Activated T-helper 2 cell treated with anti-CD3 and anti-CD28 coated beads, Interferon-gamma antibody, Interleukin-2, Interleukin-4, amounts not matched to agents 10 μg/mL and 5 μg/mL and 100 μg/mL, durations not matched to agents 14 hours and 24 hours and 36 hours (primary cell): ENCODE data around the gene POU6F2. TPM values are rescaled to one million over a fixed set of nuclear protein-coding genes. Genes with fewer than 3 reads are reported as not detected.

Source experiments
- DNase-seq: peaks from one replicate; pipeline ENCODE4 v3.0.0; 2021; ENCODE audit warnings: low spot score
- H3K27ac Mint-ChIP-seq: one replicate; pipeline ENCODE4 v1.8.0; 2021; ENCODE audit warnings: mixed read lengths
- H3K27me3 Mint-ChIP-seq: one replicate; pipeline ENCODE4 v1.8.0; 2021; ENCODE audit warnings: low read depth, mixed read lengths
- H3K36me3 Mint-ChIP-seq: one replicate; pipeline ENCODE4 v1.8.0; 2021; ENCODE audit warnings: low read depth, mixed read lengths
- H3K4me1 Mint-ChIP-seq: one replicate; pipeline ENCODE4 v1.8.0; 2021; ENCODE audit warnings: low read depth, mixed read lengths
- H3K4me3 Mint-ChIP-seq: one replicate; pipeline ENCODE4 v1.8.0; 2021; ENCODE audit warnings: low read depth, mild to moderate bottlenecking, moderate library complexity, mixed read lengths
- H3K9me3 Mint-ChIP-seq: one replicate; pipeline ENCODE4 v1.8.0; 2021; ENCODE audit warnings: mixed read lengths
- intact Hi-C: fragments of 100-400 bp; cut with micrococcal nuclease; formaldehyde crosslinking; loops from one replicate; pipeline ENCODE4 v1.15.1; 2023
- total RNA-seq: library from RNA; stranded (reverse); gene quantifications from 2 replicates; pipeline ENCODE4 v1.2.3, GENCODE V29; 2022

POU6F2 gene
- total RNA-seq, 1 donor from 2014 or later, result 0.27 TPM

DNA sequence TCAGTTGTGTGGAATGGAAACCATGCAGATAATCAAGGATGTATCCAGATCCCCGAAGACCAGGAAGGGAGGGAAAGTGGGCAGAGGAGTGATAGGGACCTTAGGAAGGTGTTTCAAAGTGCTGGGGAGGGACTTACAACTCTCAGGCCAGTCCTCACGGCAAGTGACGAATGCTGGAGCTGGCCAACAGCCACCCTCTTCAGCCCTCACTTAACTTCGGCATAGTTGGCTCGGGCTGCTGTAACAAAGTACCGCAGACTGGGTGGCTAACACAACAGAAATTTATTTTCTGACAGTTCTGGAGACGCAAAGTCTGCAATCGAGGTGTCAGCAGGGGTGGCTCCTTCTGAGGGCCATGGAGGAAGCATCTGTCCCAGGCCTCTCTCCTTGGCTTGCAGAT is 322.6 kb downstream of the POU6F2 start:
- intact Hi-C loops, result no loop called here
- Mint-ChIP-seq H3K4me1 (no peaks in the 10 kb centered on the region), H3K4me3 (no peak overlapping the region), H3K27me3 (no peaks in the 10 kb centered on the region), H3K27ac (no peak overlapping the region), H3K9me3 (no peaks in the 10 kb centered on the region), H3K36me3 (no peaks in the 10 kb centered on the region)
- no peak for DNase-seq

DNA sequence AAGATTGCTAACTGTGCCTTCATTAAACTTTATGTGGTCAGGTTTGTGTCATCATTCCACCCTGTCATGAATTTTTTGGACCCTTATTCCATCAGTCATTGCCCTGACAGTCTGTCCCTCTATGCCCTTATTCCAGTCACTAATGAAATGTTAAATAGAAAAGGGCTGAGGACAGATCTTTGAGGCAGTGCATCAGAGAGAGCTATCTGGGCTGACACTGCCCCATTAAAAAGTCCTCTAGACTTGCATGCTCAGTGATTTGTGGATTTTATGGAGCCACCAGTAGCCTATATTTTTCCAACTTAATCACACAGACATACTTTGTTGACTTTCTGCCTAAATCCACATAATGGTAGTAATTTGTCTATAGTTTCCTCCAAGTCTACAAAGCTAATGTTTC is 323.8 kb downstream of the POU6F2 start:
- DNase-seq, result no peak
- Mint-ChIP-seq H3K36me3 (no peaks in the 10 kb centered on the region), H3K9me3 (no peaks in the 10 kb centered on the region), H3K4me3 (no peak overlapping the region), H3K27me3 (no peaks in the 10 kb centered on the region), H3K27ac (no peak overlapping the region), H3K4me1 (no peaks in the 10 kb centered on the region)
- intact Hi-C loops, result no loop called here

DNA sequence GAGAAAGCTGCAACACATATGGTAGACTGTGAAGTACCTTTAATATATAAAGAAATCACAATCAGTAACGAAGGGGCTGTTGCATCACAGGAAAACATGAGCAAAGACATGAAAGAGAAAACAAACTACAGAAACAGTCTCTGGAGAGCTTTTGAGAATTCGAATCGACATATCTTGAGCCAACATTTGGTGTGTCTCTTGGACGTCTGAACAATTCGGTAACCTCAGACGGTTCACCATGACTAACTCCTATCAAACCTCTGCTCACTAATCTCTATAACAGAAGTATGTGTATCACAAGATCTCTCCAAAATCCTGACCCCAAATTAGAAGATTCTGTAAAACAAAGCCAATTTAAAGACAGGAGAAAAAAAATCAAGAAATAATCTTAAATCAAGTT is 326.5 kb downstream of the POU6F2 start:
- H3K4me3 Mint-ChIP-seq, result no peak overlapping the region
- H3K4me1 Mint-ChIP-seq, result no peaks in the 10 kb centered on the region
- intact Hi-C loops, result no loop called here
- DNase-seq, result no peak
- H3K27ac Mint-ChIP-seq, result no peak overlapping the region
- H3K9me3 Mint-ChIP-seq, result no peaks in the 10 kb centered on the region
- H3K27me3 Mint-ChIP-seq, result no peaks in the 10 kb centered on the region
- H3K36me3 Mint-ChIP-seq, result no peaks in the 10 kb centered on the region

DNA sequence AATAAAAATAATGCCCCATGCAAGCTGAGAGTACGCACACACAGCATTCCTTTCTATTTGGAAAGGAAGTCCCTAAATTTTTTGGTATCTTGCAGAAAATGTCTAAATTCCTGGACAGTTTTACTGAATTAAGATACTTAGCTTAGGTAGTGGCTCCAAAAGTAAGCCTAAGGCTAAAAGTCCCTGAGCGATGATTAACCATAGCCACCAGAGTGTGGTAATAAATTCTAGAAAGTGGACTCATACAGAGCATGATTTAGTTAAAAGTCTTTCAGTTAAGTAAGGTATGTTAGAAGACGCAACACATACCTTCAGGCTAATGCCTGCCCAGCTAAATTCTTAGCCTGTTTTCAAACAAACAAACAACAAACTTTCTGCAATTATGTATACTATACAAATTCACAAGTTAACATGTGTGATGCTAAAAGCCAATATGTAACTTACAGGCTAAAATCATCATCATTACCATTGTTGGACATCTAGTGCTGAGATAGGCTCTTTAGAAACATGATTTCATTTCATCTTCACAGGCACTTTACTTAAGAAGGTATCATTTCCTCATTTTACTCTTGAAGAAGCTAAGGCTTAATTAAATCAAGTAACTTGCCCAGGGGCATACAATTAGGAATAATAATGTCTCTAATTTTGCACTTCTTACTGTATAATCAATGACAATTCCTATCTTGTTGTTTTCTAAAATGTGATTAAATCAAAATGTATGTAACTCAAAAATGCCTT is 327.1 kb downstream of the POU6F2 start:
- no peaks in the 10 kb centered on the region for H3K4me1 Mint-ChIP-seq
- intact Hi-C loops, result no loop called here
- H3K4me3 Mint-ChIP-seq, result no peak overlapping the region

DNA sequence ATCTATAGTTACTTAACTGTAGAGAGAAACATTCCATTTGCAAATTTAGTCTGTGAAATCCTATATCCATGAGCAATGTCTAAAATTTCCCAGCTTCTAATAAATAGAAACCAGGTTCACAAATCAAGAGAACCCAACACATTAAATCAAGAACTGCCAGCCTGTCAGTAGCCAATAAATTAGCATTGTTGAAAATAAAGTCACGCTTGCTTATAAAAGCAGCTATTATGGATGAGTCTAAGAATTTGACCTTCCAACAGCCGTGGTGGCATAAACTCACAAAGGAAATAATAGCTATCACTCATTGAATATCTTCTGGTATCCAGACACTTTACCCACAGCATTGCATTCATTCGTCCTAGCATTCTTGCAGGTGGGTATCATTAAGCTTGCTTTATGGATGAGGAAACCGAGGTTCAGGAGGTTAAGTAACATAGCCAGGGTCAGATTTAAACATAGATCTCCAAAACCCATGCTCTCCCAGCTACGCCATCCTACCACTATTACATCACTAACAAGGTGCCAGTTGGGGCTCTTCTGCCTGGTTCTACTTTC is 328.4 kb downstream of the POU6F2 start:
- Mint-ChIP-seq H3K9me3 (no peaks in the 10 kb centered on the region), H3K36me3 (no peaks in the 10 kb centered on the region), H3K27ac (no peak overlapping the region), H3K4me1 (no peaks in the 10 kb centered on the region), H3K4me3 (no peak overlapping the region), H3K27me3 (no peaks in the 10 kb centered on the region)
- DNase-seq, result no peak
- intact Hi-C loops, result no loop called here

More for the DNA sequence above, 327.1 kb downstream of the POU6F2 start:
- Mint-ChIP-seq H3K27ac (no peak overlapping the region), H3K36me3 (no peaks in the 10 kb centered on the region), H3K27me3 (no peaks in the 10 kb centered on the region), H3K9me3 (no peaks in the 10 kb centered on the region)
- DNase-seq, result no peak

DNA sequence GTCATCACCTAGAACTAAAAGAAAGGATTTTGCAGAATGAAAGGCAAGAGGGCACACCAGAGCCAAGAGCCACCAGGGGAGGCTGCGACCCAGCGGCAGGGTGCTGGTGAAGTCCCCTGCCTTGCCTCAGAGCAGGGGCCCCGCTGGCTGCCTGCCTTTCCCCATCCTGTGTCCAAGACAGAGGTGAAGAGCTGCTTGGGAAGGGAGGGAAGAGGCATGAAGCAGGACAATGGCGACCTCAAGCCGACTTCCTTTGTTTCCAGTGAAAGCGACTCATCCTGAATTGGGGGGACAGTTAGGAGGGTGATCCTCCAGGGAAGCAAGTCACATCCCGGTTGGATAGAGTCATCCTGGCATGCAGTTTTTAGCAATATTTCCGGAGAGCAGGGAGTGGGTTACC is 333.0 kb downstream of the POU6F2 start:
- intact Hi-C loops, result no loop called here
- Mint-ChIP-seq H3K27ac (no peak overlapping the region), H3K4me1 (no peaks in the 10 kb centered on the region), H3K27me3 (peaks cover 2% of the 10 kb centered on the region), H3K4me3 (no peak overlapping the region), H3K36me3 (no peaks in the 10 kb centered on the region), H3K9me3 (no peaks in the 10 kb centered on the region)
- DNase-seq, result no peak

DNA sequence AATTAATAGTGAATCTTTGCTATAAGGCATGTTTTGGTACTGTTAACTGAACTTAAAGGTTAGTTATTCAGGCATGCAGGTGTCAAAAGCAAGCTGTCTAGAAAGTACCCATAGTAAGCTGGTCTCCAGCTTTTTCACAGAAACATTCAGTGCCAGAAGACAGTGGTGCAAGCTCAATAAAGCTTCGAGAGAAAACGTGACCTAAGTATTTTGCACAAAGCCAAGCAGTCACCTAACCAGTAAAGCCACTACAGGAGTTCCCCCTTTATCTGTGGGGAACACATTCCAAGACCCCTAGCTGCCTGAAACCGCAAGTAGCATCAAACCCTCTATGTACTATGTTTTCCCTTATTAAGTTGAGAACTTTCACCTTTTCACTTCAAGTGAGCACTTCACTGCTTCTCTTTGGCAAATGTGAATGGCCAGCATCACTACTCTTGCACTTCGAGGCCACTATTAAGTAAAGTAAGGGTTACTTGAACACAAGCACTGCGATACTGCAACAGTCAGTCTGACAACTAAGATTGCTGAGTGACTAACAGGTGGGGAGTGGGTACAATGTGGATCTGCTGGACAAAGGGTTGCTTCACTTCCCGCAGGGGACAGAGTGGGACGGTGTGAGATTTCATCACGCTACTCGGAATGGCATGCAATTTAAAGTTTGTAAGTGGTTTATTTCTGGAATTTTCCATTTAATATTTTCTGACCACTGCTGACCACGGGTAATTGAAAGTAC is 334.7 kb downstream of the POU6F2 start:
- H3K4me3 Mint-ChIP-seq, result no peak overlapping the region
- DNase-seq, result no peak
- H3K4me1 Mint-ChIP-seq, result no peaks in the 10 kb centered on the region

DNA sequence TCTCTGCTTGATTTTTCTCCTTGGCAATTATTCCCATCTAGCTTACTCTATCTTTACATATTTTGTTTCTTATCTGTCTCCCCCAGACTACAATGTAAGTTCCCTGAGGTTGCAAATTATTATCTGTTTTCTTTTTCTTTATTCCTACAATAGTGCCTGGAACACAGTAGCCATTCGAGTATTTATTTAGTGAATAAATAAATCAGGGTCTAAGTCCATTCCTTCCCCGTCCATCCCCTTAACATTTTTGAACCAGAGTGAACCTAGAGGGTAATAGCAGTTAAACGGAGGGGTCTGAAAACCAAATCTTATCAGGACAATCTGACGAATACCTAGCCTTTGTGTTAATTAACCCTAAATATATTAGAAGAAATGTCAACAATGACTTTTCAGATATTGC is 335.7 kb downstream of the POU6F2 start:
- intact Hi-C loops, result no loop called here
- no peak overlapping the region for H3K4me3 Mint-ChIP-seq
- H3K36me3 Mint-ChIP-seq, result no peaks in the 10 kb centered on the region
- peaks cover 2% of the 10 kb centered on the region for H3K27me3 Mint-ChIP-seq
- no peak for DNase-seq
- no peak overlapping the region for H3K27ac Mint-ChIP-seq
- H3K9me3 Mint-ChIP-seq, result no peaks in the 10 kb centered on the region
- no peaks in the 10 kb centered on the region for H3K4me1 Mint-ChIP-seq

More for the DNA sequence above, 334.7 kb downstream of the POU6F2 start:
- H3K9me3 Mint-ChIP-seq, result no peaks in the 10 kb centered on the region
- no peaks in the 10 kb centered on the region for H3K36me3 Mint-ChIP-seq
- peaks cover 2% of the 10 kb centered on the region for H3K27me3 Mint-ChIP-seq
- intact Hi-C loops, result no loop called here
- H3K27ac Mint-ChIP-seq, result no peak overlapping the region

DNA sequence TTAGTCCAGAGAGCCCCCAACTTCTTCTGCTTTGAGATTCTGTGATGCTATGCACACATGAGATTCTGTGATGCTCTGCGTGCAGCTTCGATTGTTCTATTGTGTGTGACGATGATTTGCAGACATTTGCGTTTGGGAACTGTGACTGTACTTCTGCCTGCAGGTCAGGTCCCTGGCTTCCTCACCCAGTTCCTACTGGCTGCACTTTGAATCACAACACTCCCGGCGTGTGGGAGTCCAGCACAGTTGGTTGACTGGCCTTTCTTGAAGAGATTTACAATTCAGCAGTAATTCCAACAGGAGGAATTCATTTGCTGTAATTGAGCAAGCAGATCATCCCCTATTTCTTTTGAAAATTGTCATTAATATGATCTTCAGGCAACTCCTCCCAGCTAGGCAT is 336.3 kb downstream of the POU6F2 start:
- H3K4me1 Mint-ChIP-seq, result no peaks in the 10 kb centered on the region
- H3K27ac Mint-ChIP-seq, result no peak overlapping the region
- H3K36me3 Mint-ChIP-seq, result no peaks in the 10 kb centered on the region
- H3K9me3 Mint-ChIP-seq, result no peaks in the 10 kb centered on the region
- no peak overlapping the region for H3K4me3 Mint-ChIP-seq
- peaks cover 2% of the 10 kb centered on the region for H3K27me3 Mint-ChIP-seq
- DNase-seq, result no peak
- intact Hi-C loops, result no loop called here

DNA sequence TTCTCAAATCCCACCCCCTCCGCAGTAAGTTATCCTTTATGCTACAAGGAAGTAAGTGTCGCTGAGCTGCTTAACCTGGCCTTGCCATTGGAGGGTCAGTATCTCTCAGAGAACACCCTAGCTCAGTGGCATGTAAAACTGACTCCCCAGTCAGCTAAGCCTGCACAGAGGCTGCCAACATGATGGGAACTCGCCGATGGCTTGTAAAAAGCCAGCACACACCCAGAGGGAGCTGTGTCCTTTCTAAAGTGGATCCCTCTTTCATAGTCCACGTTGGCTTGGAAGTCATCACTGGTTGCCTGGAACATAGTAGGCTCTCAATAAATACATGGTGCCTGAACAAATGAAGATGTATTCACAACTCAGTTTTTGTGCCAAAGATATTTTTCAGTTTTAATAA is 339.4 kb downstream of the POU6F2 start:
- no peaks in the 10 kb centered on the region for H3K36me3 Mint-ChIP-seq
- no peak overlapping the region for H3K27ac Mint-ChIP-seq
- H3K4me1 Mint-ChIP-seq, result no peaks in the 10 kb centered on the region
- no peaks in the 10 kb centered on the region for H3K9me3 Mint-ChIP-seq
- no peak overlapping the region for H3K4me3 Mint-ChIP-seq
- no peak for DNase-seq
- intact Hi-C loops, result no loop called here
- no peaks in the 10 kb centered on the region for H3K27me3 Mint-ChIP-seq

DNA sequence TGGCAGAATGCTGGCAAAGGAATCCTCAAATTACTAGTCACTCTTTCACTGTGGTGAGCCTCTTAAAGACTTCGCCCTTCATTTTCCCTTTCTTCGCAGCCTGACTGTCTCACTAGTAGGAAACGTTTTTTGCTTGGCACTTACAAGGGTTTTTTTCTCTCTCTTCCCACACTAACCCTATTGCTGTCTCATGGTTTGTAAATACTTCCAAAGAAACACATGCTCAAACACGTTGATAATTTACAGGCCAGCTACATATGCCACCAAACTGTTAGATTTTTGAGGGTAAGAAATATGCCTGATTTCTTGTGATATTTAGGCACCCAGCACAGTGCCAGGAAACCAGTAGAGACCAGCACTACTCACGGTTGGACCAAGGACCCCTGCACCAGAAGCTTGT is 340.2 kb downstream of the POU6F2 start:
- H3K36me3 Mint-ChIP-seq, result no peaks in the 10 kb centered on the region
- intact Hi-C loops, result no loop called here
- no peaks in the 10 kb centered on the region for H3K9me3 Mint-ChIP-seq
- no peak overlapping the region for H3K27ac Mint-ChIP-seq
- H3K4me3 Mint-ChIP-seq, result no peak overlapping the region
- no peaks in the 10 kb centered on the region for H3K27me3 Mint-ChIP-seq
- H3K4me1 Mint-ChIP-seq, result no peaks in the 10 kb centered on the region
- no peak for DNase-seq

DNA sequence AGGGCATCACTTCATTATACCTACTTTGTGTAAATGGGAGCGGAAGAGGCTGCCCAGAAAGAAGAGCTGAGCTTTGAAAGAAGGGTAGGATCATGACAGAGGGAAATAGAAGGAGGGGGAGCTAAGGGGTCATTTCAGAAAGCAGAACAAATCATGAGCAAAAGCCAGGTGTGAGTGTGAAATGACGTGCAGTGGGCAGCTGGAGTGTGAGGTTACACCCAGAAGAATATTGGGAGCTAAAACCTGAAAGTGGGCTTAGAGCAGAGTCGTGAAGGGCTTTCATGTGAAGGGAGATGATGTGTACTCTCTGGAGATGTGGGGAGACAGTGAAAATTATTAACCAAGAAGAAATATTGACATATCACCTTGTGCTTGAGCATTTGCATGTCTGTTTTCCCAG is 343.5 kb downstream of the POU6F2 start:
- Mint-ChIP-seq H3K36me3 (no peaks in the 10 kb centered on the region), H3K9me3 (no peaks in the 10 kb centered on the region), H3K27ac (no peak overlapping the region), H3K4me3 (no peak overlapping the region), H3K27me3 (peaks cover under 1% of the 10 kb centered on the region), H3K4me1 (no peaks in the 10 kb centered on the region)
- intact Hi-C loops, result no loop called here
- no peak for DNase-seq

DNA sequence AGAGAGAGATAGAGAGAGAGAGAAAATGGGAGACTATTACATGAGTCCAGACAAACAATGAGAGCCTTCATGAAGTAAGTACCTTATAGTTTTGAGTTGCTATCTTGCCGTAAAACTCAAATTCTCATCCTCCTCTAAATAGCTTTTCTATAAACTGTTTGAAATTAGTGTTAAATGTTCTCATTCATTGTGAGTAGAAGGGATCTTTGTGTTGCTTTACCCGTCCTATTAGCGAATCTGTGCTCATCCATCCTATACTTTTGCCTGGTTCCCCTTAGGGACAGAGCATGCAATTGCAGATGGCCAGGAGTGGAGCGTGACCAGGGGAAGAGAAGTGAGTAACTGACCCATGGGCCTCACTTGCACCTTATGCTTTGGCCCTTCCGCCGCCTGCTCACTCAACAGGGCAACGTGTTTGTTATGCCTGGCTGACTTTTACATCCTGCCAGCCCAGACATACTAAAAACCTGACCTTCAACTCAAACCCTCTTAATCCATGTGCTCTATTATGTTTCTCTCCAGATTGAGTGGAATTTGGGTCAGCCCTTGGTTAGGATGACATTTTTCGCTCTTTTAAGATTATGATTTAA is 344.3 kb downstream of the POU6F2 start:
- intact Hi-C loops, result no loop called here

More for the DNA sequence above, 344.3 kb downstream of the POU6F2 start:
- DNase-seq, result no peak
- Mint-ChIP-seq H3K27ac (no peak overlapping the region), H3K4me3 (no peak overlapping the region), H3K36me3 (no peaks in the 10 kb centered on the region), H3K9me3 (no peaks in the 10 kb centered on the region), H3K27me3 (peaks cover 3% of the 10 kb centered on the region), H3K4me1 (no peaks in the 10 kb centered on the region)
